GM23338 (cell line): ENCODE results near the gene TNIP1. TPM values are rescaled to one million over a fixed set of nuclear protein-coding genes. Genes with fewer than 3 reads are reported as not detected.

Experiments
- ATAC-seq: fragments of 200-7000 bp; cut with Tn5 transposase; 3 replicates; pipeline ENCODE4 v1.9.1; 2020
- DNase-seq: peaks from one replicate; pipeline ENCODE4 v3.0.0-alpha.2; 2015; ENCODE audit warnings: low spot score
- H2AFZ ChIP-seq: fragments of 200-600 bp; sonication (generic); 2 replicates; pipeline ENCODE4 v1.8.0; 2016; ENCODE audit warnings: antibody characterized with exemption, mild to moderate bottlenecking, moderate library complexity
- H3F3A ChIP-seq: fragments of 200-600 bp; sonication (generic); replicated peaks from 2 replicates; pipeline ENCODE4 v1.8.0; 2017; ENCODE audit warnings: antibody characterized with exemption, mixed run types, low read depth
- H3K27ac ChIP-seq: fragments of 200-600 bp; sonication (generic); 2 replicates; pipeline ENCODE4 v1.6.1; 2016; ENCODE audit warnings: low read depth
- H3K27me3 ChIP-seq: fragments of 200-600 bp; sonication (generic); 2 replicates; pipeline ENCODE4 v1.8.0; 2016; ENCODE audit warnings: mild to moderate bottlenecking, mixed run types, moderate library complexity; ENCODE audit not compliant: insufficient read depth
- H3K36me3 ChIP-seq: fragments of 200-600 bp; sonication (generic); 2 replicates; pipeline ENCODE4 v1.8.0; 2016; ENCODE audit warnings: mild to moderate bottlenecking; ENCODE audit not compliant: insufficient read depth
- H3K4me1 ChIP-seq: fragments of 200-600 bp; sonication (generic); 2 replicates; pipeline ENCODE4 v1.8.0; 2016; ENCODE audit warnings: mild to moderate bottlenecking, moderate library complexity; ENCODE audit not compliant: insufficient read depth
- H3K4me2 ChIP-seq: fragments of 200-600 bp; sonication (generic); 2 replicates; pipeline ENCODE4 v1.7.1; 2017; ENCODE audit warnings: mixed run types
- H3K4me3 ChIP-seq: fragments of 200-600 bp; sonication (generic); 2 replicates; pipeline ENCODE4 v1.6.1; 2016; ENCODE audit warnings: mixed run types
- H3K79me2 ChIP-seq: fragments of 200-600 bp; sonication (generic); replicated peaks from 2 replicates; pipeline ENCODE4 v1.8.0; 2017; ENCODE audit warnings: mild to moderate bottlenecking; ENCODE audit not compliant: insufficient read depth
- H3K9me2 ChIP-seq: fragments of 200-600 bp; sonication (generic); 2 replicates; pipeline ENCODE4 v1.8.0; 2017; ENCODE audit not compliant: insufficient read depth
- H4K20me1 ChIP-seq: fragments of 200-600 bp; sonication (generic); replicated peaks from 2 replicates; pipeline ENCODE4 v1.8.0; 2017; ENCODE audit warnings: mild to moderate bottlenecking; ENCODE audit not compliant: insufficient read depth
- H3K27ac Mint-ChIP-seq: 2 replicates; pipeline ENCODE4 v1.8.0; 2020; ENCODE audit warnings: inconsistent platforms, mild to moderate bottlenecking, moderate library complexity, mixed read lengths
- H3K27me3 Mint-ChIP-seq: 3 replicates; pipeline ENCODE4 v1.8.0; 2022; ENCODE audit warnings: low read depth, mild to moderate bottlenecking, moderate library complexity, mixed read lengths, inconsistent platforms; ENCODE audit not compliant: insufficient read depth, poor library complexity
- H3K36me3 Mint-ChIP-seq: 3 replicates; pipeline ENCODE4 v1.8.0; 2021; ENCODE audit warnings: low read depth, mild to moderate bottlenecking, inconsistent platforms, moderate library complexity, mixed read lengths
- H3K4me1 Mint-ChIP-seq: 3 replicates; pipeline ENCODE4 v1.8.0; 2020; ENCODE audit warnings: mild to moderate bottlenecking, inconsistent platforms, mixed read lengths
- H3K4me3 Mint-ChIP-seq: 3 replicates; pipeline ENCODE4 v1.8.0; 2021; ENCODE audit warnings: moderate library complexity, mild to moderate bottlenecking, inconsistent platforms, mixed read lengths
- H3K9me3 Mint-ChIP-seq: 3 replicates; pipeline ENCODE4 v1.8.0; 2020; ENCODE audit warnings: moderate library complexity, mild to moderate bottlenecking, inconsistent platforms, mixed read lengths
- CREB1 ChIP-seq: fragments of 250-450 bp; sonication (Bioruptor Pico); IDR thresholded peaks from 2 replicates; pipeline ENCODE4 v1.5.0; 2020; ENCODE audit warnings: low read depth, mild to moderate bottlenecking, moderate library complexity
- CTCF ChIP-seq, 2 experiments: fragments of 200-600 bp in 1 of 2; sonication (generic) in 1 of 2; conservative IDR thresholded peaks; 2 replicates each; pipeline versions ENCODE4 v1.5.1 to v1.6.1; 2016 to 2017; ENCODE audit warnings: antibody characterized with exemption in 2 of 2, low read depth in 2 of 2, mild to moderate bottlenecking in 2 of 2, moderate library complexity in 1 of 2
- EZH2phosphoT487 ChIP-seq: fragments of 200-600 bp; sonication (generic); IDR thresholded peaks from one replicate; pipeline ENCODE4 v1.8.1; 2018; ENCODE audit warnings: antibody characterized with exemption; ENCODE audit not compliant: unreplicated experiment
- JUNB ChIP-seq: IDR thresholded peaks from one replicate; pipeline ENCODE4 v1.6.1; 2016; ENCODE audit warnings: antibody characterized with exemption; ENCODE audit not compliant: unreplicated experiment
- POLR2AphosphoS5 ChIP-seq: IDR thresholded peaks from 2 replicates; pipeline ENCODE4 v1.6.1; 2016; ENCODE audit warnings: antibody characterized with exemption, low read depth
- REST ChIP-seq: IDR thresholded peaks from one replicate; pipeline ENCODE4 v1.6.1; 2018; ENCODE audit warnings: antibody characterized with exemption; ENCODE audit not compliant: unreplicated experiment
- ZNF462 ChIP-seq: fragments of 250-450 bp; sonication (Bioruptor Pico); IDR thresholded peaks from 2 replicates; pipeline ENCODE4 v1.5.0; 2020; ENCODE audit warnings: mild to moderate bottlenecking, moderate library complexity
- polyA plus RNA-seq: library from polyadenylated mRNA; unstranded; fragments of >200 nt; fragmentation: Nextera tagmentation; extraction: Ambion mirVana; gene quantifications from 2 replicates; pipeline ENCODE4 v1.2.1, GENCODE V29; 2016
- total RNA-seq: library from RNA; depleted of rRNA; stranded (reverse); fragments of >200 nt; shearing (Covaris generic); gene quantifications from 2 replicates; pipeline ENCODE4 v1.2.3, GENCODE V29; 2014

Gene TNIP1
- total and polyA plus RNA-seq, 2 experiments from 2014 or later: 10.3 to 29.6 TPM

GRCh38 chr5:151107084-151107483, 26.2 kb upstream of the TNIP1 start:
- Histone ChIP-seq H3K9me2 (no peaks in the 10 kb centered on the region), H3K27me3 (no peaks in the 10 kb centered on the region), H2AFZ (no peak overlapping the region), H3F3A (no peaks in the 10 kb centered on the region), H3K36me3 (no peaks in the 10 kb centered on the region), H3K79me2 (no peaks in the 10 kb centered on the region), H3K4me3 (no peak overlapping the region), H3K4me2 (no peak overlapping the region), H4K20me1 (no peaks in the 10 kb centered on the region), H3K27ac (no peak overlapping the region), H3K4me1 (no peaks in the 10 kb centered on the region)
- H3K36me3 Mint-ChIP-seq: peaks cover 11% of the 10 kb centered on the region
- no peak for ATAC-seq
- H3K4me1 Mint-ChIP-seq: no peaks in the 10 kb centered on the region
- no peaks in the 10 kb centered on the region for H3K9me3 Mint-ChIP-seq
- no peak for DNase-seq
- H3K27me3 Mint-ChIP-seq: peaks cover 5% of the 10 kb centered on the region
- no peak overlapping the region for H3K27ac Mint-ChIP-seq
- no peak for TF ChIP-seq POLR2AphosphoS5
- TF ChIP-seq JUNB: no peak
- TF ChIP-seq EZH2phosphoT487: no peak
- TF ChIP-seq REST: no peak
- no peak for TF ChIP-seq CREB1 (CRISPR knock-in tag)
- TF ChIP-seq CTCF (conservative IDR thresholded peaks at IDR 0.05; ENCODE audit: low read depth in 2 of 2): no peak
- no peak for TF ChIP-seq ZNF462
- no peak overlapping the region for H3K4me3 Mint-ChIP-seq
